CD8-positive, alpha-beta memory T cell (primary cell): Measurements from ENCODE around the gene MAML2. TPM values are rescaled to one million over a fixed set of nuclear protein-coding genes. Genes with fewer than 3 reads are reported as not detected.
A peak's percentile ranks its signal among the peaks of the same experiment; 100 is the strongest.

ENCODE experiments used
- CTCF ChIA-PET: fragments of 350-600 bp; sonication (Branson Sonifier 250); formaldehyde crosslinking; loops from one replicate; lab custom pipeline; 2021; ENCODE audit warnings: antibody characterized with exemption; lab: Charles Lee
- POLR2A ChIA-PET: fragments of 350-600 bp; sonication (Branson Sonifier 250); formaldehyde crosslinking; loops from one replicate; lab custom pipeline; 2021; ENCODE audit warnings: antibody characterized with exemption; lab: Charles Lee
- DNase-seq, 5 donors: peaks; one replicate each; pipeline versions ENCODE4 v3.0.0 to v3.0.0-alpha.2; 2020 to 2022; ENCODE audit warnings: mixed read lengths in 1 of 5
- H3K27ac ChIP-seq: one replicate; pipeline ENCODE4 v1.7.0; 2013; ENCODE audit warnings: low read depth, mild to moderate bottlenecking, low read length, moderate library complexity
- H3K27me3 ChIP-seq: 2 replicates; pipeline ENCODE4 v1.7.0; 2013; ENCODE audit warnings: low read length, mild to moderate bottlenecking; ENCODE audit not compliant: insufficient read depth, poor library complexity, severe bottlenecking
- H3K36me3 ChIP-seq: 2 replicates; pipeline ENCODE4 v1.7.0; 2013; ENCODE audit warnings: mild to moderate bottlenecking, low read length, moderate library complexity; ENCODE audit not compliant: insufficient read depth
- H3K4me1 ChIP-seq: 2 replicates; pipeline ENCODE4 v1.7.0; 2013; ENCODE audit warnings: mild to moderate bottlenecking, low read length, moderate library complexity; ENCODE audit not compliant: insufficient read depth
- H3K4me3 ChIP-seq: 2 replicates; pipeline ENCODE4 v1.7.0; 2013; ENCODE audit warnings: mild to moderate bottlenecking, low read length
- H3K9me3 ChIP-seq: 2 replicates; pipeline ENCODE4 v1.7.0; 2013; ENCODE audit warnings: mild to moderate bottlenecking, low read length
- H3K27ac Mint-ChIP-seq, 8 donors: one replicate each; pipeline ENCODE4 v1.8.0; 2020 to 2021; ENCODE audit warnings: mixed read lengths in 8 of 8, mild to moderate bottlenecking in 6 of 8, inconsistent platforms in 3 of 8, moderate library complexity in 3 of 8
- H3K27me3 Mint-ChIP-seq, 2 donors: one replicate each; pipeline ENCODE4 v1.8.0; 2020 to 2021; ENCODE audit warnings: mixed read lengths in 2 of 2, mild to moderate bottlenecking in 1 of 2, moderate library complexity in 1 of 2
- H3K36me3 Mint-ChIP-seq, 3 donors: one replicate each; pipeline ENCODE4 v1.8.0; 2020 to 2021; ENCODE audit warnings: mixed read lengths in 3 of 3, inconsistent platforms in 1 of 3, mild to moderate bottlenecking in 1 of 3
- H3K4me1 Mint-ChIP-seq, 3 donors: one replicate each; pipeline ENCODE4 v1.8.0; 2020 to 2021; ENCODE audit warnings: mixed read lengths in 3 of 3, inconsistent platforms in 1 of 3, mild to moderate bottlenecking in 1 of 3
- H3K4me3 Mint-ChIP-seq, 7 donors: one replicate each; pipeline ENCODE4 v1.8.0; 2020 to 2021; ENCODE audit warnings: mixed read lengths in 7 of 7, mild to moderate bottlenecking in 6 of 7, moderate library complexity in 4 of 7, inconsistent platforms in 2 of 7
- H3K9me3 Mint-ChIP-seq, 5 donors: one replicate each; pipeline ENCODE4 v1.8.0; 2020 to 2022; ENCODE audit warnings: mixed read lengths in 5 of 5, mild to moderate bottlenecking in 3 of 5, moderate library complexity in 2 of 5, inconsistent platforms in 1 of 5
- polyA plus RNA-seq: library from polyadenylated mRNA; unstranded; fragments of 300-500 nt; fragmentation: Illumina TruSeq; gene quantifications from one replicate; pipeline ENCODE4 v1.2.3, GENCODE V29; 2021
- total RNA-seq, 2 experiments: library from RNA; stranded (reverse); gene quantifications; one replicate each; pipeline ENCODE4 v1.2.3, GENCODE V29; 2021

The MAML2 gene
- total and polyA plus RNA-seq, 3 experiments from 2014 or later, result 11.1 to 15.9 (median 15.6) TPM

DNA sequence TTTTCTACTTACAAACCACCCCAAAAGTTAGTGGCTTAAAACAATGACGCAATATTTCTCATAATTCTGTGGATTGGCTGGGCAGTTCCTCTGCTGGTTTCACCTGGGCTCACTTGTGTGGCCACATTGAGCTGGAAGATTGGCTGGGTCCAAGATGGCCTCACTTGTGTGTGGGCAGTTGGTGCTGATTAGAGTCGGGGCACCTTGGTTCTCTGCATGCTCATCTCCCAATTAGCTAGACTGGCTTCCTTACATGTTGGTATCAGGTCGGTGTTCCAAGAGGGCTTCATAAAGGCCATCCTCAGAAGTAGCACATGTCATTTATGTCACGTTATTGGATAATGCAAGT, 12.5 kb downstream of the MAML2 start:
- H3K27me3 Mint-ChIP-seq, result no peaks in the 10 kb centered on the region
- Histone ChIP-seq H3K9me3 (no peaks in the 10 kb centered on the region), H3K4me3 (no peak overlapping the region), H3K4me1 (peaks cover 56% of the 10 kb centered on the region), H3K36me3 (no peaks in the 10 kb centered on the region), H3K27me3 (no peaks in the 10 kb centered on the region), H3K27ac (no peak overlapping the region)
- peak overlapping the region in 3 of 8 donors; percentile 2 to 75 (median 63) for H3K27ac Mint-ChIP-seq
- peaks cover 58 to 77% (median 77%) of the 10 kb centered on the region in 3 donors for H3K4me1 Mint-ChIP-seq
- DNase-seq, result no peak
- H3K4me3 Mint-ChIP-seq, result peak overlapping the region in 1 of 7 donors; percentile 10
- ChIA-PET POLR2A (no interaction called here), CTCF (interaction anchor here (1.7 to 4.1 kb wide), 2 partner anchors 11 to 275 kb away, joined by 4 to 32 read pairs; partner anchors contain the start of gene MAML2)
- peaks cover 2 to 32% (median 22%) of the 10 kb centered on the region in 3 donors for H3K36me3 Mint-ChIP-seq
- no peaks in the 10 kb centered on the region for H3K9me3 Mint-ChIP-seq

DNA sequence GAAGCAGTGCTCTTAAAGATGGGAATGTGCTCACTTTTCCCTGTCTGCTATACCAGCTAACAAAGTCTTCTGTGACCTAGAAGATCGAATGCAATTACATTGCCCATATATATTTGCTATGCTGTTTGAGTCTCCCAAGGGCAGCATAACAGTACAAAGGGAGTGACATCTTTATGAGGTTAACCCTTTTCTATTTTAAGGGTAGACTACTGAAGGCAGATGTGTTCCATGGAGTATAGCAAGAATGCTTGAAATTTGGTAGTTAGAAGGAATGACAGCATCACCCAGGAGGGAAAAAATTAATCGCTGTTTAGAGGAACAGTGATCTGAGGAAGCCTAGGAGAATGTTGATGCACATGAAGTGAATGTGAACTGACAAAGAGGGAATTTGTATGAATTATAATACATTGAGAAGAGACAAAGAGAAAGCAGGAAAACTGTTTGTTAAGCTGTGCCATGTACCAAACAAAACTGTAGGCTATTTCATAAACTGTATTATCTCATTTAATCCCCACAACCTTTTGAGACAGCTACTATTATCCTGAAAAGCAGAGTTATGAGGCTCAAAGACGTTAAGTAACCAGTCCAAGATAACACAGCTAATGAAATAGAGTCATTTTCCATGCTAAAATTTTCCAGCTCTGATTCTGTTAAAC, 13.0 kb downstream of the MAML2 start:
- no peaks in the 10 kb centered on the region for H3K27me3 ChIP-seq
- Mint-ChIP-seq H3K9me3 (no peaks in the 10 kb centered on the region), H3K4me3 (no peak overlapping the region), H3K4me1 (peaks cover 58 to 78% (median 78%) of the 10 kb centered on the region in 3 donors), H3K27me3 (no peaks in the 10 kb centered on the region), H3K36me3 (peaks cover 0 to 32% (median 20%) of the 10 kb centered on the region in 3 donors), H3K27ac (peak overlapping the region in 3 of 8 donors; percentile 2 to 27 (median 5))
- no peaks in the 10 kb centered on the region for H3K36me3 ChIP-seq
- no peak overlapping the region for H3K27ac ChIP-seq
- no peak overlapping the region for H3K4me3 ChIP-seq
- CTCF ChIA-PET, result interaction anchor here (4.1 kb wide), 1 partner anchor 12 kb away, joined by 32 read pairs; the partner anchor contains the start of gene MAML2
- DNase-seq, result no peak
- POLR2A ChIA-PET, result no interaction called here
- H3K4me1 ChIP-seq, result peaks cover 53% of the 10 kb centered on the region
- no peaks in the 10 kb centered on the region for H3K9me3 ChIP-seq

DNA sequence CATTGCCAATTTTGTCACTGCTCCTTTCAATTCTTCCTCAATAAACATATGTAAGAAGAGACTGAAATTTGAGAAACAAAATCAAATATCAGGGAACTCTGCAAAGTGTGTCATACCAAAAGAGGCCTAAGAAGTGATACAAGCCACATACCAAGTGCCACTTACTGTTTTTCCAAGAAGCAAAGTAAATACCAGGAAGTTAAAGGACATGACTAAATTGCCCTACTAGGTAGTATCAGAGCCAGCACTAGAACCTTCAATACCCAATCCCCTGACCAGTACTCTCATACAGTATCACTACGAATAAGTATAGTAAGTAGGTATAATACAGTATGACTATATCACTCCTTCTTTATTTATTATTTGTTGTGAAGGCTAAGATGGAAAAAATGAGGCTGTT, 13.6 kb downstream of the MAML2 start:
- no peak for DNase-seq
- peak overlapping the region; percentile 50 for H3K27ac ChIP-seq
- no peak overlapping the region for H3K4me3 ChIP-seq
- H3K4me1 ChIP-seq, result peaks cover 47% of the 10 kb centered on the region
- ChIA-PET POLR2A (no interaction called here), CTCF (interaction anchor here (4.1 kb wide), 1 partner anchor 12 kb away, joined by 32 read pairs; the partner anchor contains the start of gene MAML2)
- peaks cover 0 to 30% (median 17%) of the 10 kb centered on the region in 3 donors for H3K36me3 Mint-ChIP-seq
- peaks cover 57 to 78% (median 78%) of the 10 kb centered on the region in 3 donors for H3K4me1 Mint-ChIP-seq
- no peaks in the 10 kb centered on the region for H3K27me3 Mint-ChIP-seq
- H3K27me3 ChIP-seq, result no peaks in the 10 kb centered on the region
- H3K4me3 Mint-ChIP-seq, result peak overlapping the region in 1 of 7 donors; percentile 28
- H3K27ac Mint-ChIP-seq, result peak overlapping the region in 2 of 8 donors; percentile 27 to 70
- no peaks in the 10 kb centered on the region for H3K9me3 Mint-ChIP-seq
- H3K9me3 ChIP-seq, result no peaks in the 10 kb centered on the region
- no peaks in the 10 kb centered on the region for H3K36me3 ChIP-seq

DNA sequence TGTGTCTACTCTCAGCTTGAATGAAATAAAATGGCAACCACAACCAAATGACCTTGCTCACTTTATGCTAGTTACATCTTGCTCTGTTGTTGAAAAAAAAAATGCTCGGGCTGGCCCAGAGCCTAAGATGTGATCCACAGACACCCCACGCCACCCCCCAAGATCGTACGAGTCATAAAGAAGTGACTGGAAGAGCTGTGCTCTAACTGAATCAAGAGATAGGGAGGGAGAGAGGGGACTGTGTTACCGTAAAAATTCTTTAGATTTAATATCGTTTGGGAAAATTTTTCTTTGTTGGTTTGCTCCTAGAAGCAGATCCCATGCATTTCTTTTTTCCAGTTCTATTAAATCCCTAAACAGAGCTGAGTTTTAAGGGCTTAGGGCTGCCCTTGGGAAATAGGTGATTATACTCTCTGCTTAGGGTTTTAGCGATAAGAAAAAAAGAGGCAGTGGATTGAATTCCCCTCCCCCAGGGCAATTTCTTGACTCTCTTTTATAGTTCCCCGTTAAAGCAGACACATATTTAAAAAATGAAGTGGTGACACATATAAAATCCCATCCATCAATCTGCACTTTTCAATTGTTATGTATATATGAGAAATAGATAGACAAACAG, 14.5 kb downstream of the MAML2 start:
- Histone ChIP-seq H3K27ac (peak overlapping the region; percentile 50), H3K27me3 (no peaks in the 10 kb centered on the region), H3K9me3 (no peaks in the 10 kb centered on the region), H3K4me3 (no peak overlapping the region), H3K4me1 (peaks cover 52% of the 10 kb centered on the region), H3K36me3 (no peaks in the 10 kb centered on the region)
- Mint-ChIP-seq H3K9me3 (no peaks in the 10 kb centered on the region), H3K27ac (peak overlapping the region in 2 of 8 donors; percentile 26 to 63), H3K4me3 (peak overlapping the region in 1 of 7 donors; percentile 37), H3K36me3 (peaks cover 0 to 32% (median 16%) of the 10 kb centered on the region in 3 donors), H3K4me1 (peaks cover 54 to 78% (median 74%) of the 10 kb centered on the region in 3 donors), H3K27me3 (no peaks in the 10 kb centered on the region)
- ChIA-PET POLR2A (no interaction called here), CTCF (interaction anchor here (0.9 to 1.0 kb wide), 2 partner anchors 13 to 14 kb away, joined by 3 read pairs; partner anchors contain the start of gene MAML2)
- no peak for DNase-seq

DNA sequence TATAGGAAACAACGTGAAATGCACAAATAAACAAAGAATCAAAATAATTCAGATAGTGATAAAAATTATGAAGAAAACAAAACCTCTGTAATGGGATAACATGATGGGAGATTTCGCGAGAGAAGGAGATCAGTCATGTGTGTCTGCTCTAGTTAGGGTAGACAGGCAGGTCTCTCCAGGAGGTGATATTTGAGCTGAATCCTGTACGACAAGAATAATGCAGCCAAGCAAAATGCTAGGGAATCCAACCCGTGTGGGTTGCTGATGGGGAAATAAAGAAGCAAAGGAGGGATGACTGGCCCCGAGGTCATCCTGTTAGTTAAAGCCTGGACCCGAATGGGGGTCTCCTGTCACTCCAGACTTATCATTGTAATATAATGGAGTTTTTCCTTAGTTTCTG, 16.0 kb downstream of the MAML2 start:
- peaks cover 45 to 75% (median 71%) of the 10 kb centered on the region in 3 donors for H3K4me1 Mint-ChIP-seq
- peaks cover 43% of the 10 kb centered on the region for H3K4me1 ChIP-seq
- no peaks in the 10 kb centered on the region for H3K36me3 ChIP-seq
- H3K36me3 Mint-ChIP-seq, result peaks cover 0 to 43% (median 14%) of the 10 kb centered on the region in 3 donors
- ChIA-PET CTCF (no interaction called here), POLR2A (no interaction called here)
- H3K27ac ChIP-seq, result no peak overlapping the region
- no peaks in the 10 kb centered on the region for H3K9me3 Mint-ChIP-seq
- peak overlapping the region in 1 of 7 donors; percentile 60 for H3K4me3 Mint-ChIP-seq
- H3K4me3 ChIP-seq, result no peak overlapping the region
- H3K27ac Mint-ChIP-seq, result peak overlapping the region in 1 of 8 donors; percentile 40
- DNase-seq, result no peak
- H3K27me3 Mint-ChIP-seq, result no peaks in the 10 kb centered on the region
- H3K27me3 ChIP-seq, result no peaks in the 10 kb centered on the region
- no peaks in the 10 kb centered on the region for H3K9me3 ChIP-seq

DNA sequence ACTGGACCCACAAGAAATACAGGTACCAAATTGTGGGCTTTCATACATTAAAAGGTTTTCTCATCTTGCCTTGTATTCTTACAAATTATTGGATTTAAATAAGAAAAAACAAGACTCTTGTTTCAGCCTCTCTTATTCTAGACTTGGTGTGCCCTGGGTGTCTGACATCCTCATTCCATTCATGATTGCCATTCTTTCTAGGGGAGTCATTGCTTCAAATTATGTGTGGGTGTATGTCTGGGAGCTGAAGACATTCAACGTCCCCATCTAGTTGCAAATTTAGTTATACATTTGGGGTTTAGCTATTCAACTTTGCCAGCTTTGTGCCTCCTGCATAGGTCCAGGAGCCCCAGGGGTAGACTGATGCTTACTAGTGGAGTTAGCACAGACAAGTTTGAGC, 18.1 kb downstream of the MAML2 start:
- ChIA-PET CTCF (interaction anchor here (0.9 kb wide), 1 partner anchor 18 kb away, joined by 3 read pairs; the partner anchor contains the start of gene MAML2), POLR2A (no interaction called here)
- Mint-ChIP-seq H3K36me3 (peaks cover 0 to 45% (median 13%) of the 10 kb centered on the region in 3 donors), H3K4me3 (no peak overlapping the region), H3K27ac (peak overlapping the region in 4 of 8 donors; percentile 19 to 81 (median 39)), H3K9me3 (no peaks in the 10 kb centered on the region), H3K27me3 (no peaks in the 10 kb centered on the region), H3K4me1 (peaks cover 51 to 82% (median 76%) of the 10 kb centered on the region in 3 donors)
- H3K9me3 ChIP-seq, result no peaks in the 10 kb centered on the region
- no peak overlapping the region for H3K27ac ChIP-seq
- no peaks in the 10 kb centered on the region for H3K27me3 ChIP-seq
- peaks cover 48% of the 10 kb centered on the region for H3K4me1 ChIP-seq
- H3K4me3 ChIP-seq, result no peak overlapping the region
- H3K36me3 ChIP-seq, result no peaks in the 10 kb centered on the region
- DNase-seq, result no peak

DNA sequence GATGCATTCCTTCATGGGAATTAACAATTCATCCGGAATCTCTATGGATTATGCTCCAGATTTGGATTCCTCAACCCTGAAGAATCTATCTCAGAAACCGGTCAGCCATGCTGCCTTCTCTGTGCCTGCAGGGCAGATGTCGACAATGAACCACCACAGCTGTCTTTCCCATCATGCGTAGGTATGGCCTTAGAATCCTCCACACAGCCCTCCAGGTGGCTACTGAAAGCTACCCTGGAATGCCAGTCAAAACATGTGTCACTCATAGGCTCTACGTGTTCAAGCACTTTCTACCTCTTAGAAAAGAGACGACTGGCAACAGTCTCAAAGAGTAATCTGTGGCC, 19.4 kb downstream of the MAML2 start:
- H3K4me1 ChIP-seq, result peaks cover 51% of the 10 kb centered on the region
- DNase-seq, result no peak
- peak overlapping the region in 2 of 8 donors; percentile 22 to 35 for H3K27ac Mint-ChIP-seq
- H3K4me3 Mint-ChIP-seq, result no peak overlapping the region
- H3K27me3 Mint-ChIP-seq, result no peaks in the 10 kb centered on the region
- H3K36me3 Mint-ChIP-seq, result peaks cover 0 to 41% (median 10%) of the 10 kb centered on the region in 3 donors
- CTCF ChIA-PET, result no interaction called here
- no peak overlapping the region for H3K27ac ChIP-seq
- peaks cover 49 to 82% (median 76%) of the 10 kb centered on the region in 3 donors for H3K4me1 Mint-ChIP-seq
- H3K9me3 Mint-ChIP-seq, result no peaks in the 10 kb centered on the region
- H3K27me3 ChIP-seq, result no peaks in the 10 kb centered on the region
- POLR2A ChIA-PET, result no interaction called here
- H3K9me3 ChIP-seq, result no peaks in the 10 kb centered on the region
- H3K36me3 ChIP-seq, result no peaks in the 10 kb centered on the region
- H3K4me3 ChIP-seq, result no peak overlapping the region
